ENCODE results near the gene STARD4. TPM values are rescaled to one million over a fixed set of nuclear protein-coding genes. Genes with fewer than 3 reads are reported as not detected.

Gene STARD4
- total RNA-seq, 1 donor from 2014 or later: 62.5 TPM

DNA sequence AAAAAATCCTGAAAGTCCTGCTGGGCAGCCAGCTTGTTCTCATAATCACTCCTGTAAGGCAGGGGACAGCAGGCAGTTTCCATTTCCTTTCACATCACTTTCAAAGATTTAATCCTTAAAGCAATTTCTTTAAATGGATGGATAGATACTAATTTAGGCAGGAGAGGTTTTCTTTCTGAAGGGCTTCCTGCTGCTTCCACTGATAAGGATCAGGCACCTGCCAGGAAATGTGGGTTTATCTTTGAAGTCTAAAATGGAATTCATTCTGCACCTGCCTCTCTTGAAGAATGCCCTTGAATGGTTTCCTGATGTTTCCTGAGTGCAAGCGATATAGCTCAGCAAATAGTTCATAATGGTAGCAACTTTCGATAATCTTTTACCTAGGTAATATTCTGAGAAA lies 64.5 kb downstream of the STARD4 start:
- no peaks in the 10 kb centered on the region for H3K27me3 Mint-ChIP-seq (ENCODE audit: low read depth)
- H3K36me3 Mint-ChIP-seq (ENCODE audit: low read depth): peaks cover 2% of the 10 kb centered on the region
- H3K9me3 Mint-ChIP-seq: no peaks in the 10 kb centered on the region
- TF ChIP-seq, protein P1, sequence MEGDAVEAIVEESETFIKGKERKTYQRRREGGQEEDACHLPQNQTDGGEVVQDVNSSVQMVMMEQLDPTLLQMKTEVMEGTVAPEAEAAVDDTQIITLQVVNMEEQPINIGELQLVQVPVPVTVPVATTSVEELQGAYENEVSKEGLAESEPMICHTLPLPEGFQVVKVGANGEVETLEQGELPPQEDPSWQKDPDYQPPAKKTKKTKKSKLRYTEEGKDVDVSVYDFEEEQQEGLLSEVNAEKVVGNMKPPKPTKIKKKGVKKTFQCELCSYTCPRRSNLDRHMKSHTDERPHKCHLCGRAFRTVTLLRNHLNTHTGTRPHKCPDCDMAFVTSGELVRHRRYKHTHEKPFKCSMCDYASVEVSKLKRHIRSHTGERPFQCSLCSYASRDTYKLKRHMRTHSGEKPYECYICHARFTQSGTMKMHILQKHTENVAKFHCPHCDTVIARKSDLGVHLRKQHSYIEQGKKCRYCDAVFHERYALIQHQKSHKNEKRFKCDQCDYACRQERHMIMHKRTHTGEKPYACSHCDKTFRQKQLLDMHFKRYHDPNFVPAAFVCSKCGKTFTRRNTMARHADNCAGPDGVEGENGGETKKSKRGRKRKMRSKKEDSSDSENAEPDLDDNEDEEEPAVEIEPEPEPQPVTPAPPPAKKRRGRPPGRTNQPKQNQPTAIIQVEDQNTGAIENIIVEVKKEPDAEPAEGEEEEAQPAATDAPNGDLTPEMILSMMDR (conservative IDR thresholded peaks at IDR 0.05): no peak
- H3K27ac Mint-ChIP-seq (ENCODE audit: unreplicated experiment): no peak overlapping the region
- no peak for DNase-seq (ENCODE audit: low read depth, low spot score)
- H3K4me3 Mint-ChIP-seq: no peak overlapping the region
- H3K4me1 Mint-ChIP-seq: no peaks in the 10 kb centered on the region

DNA sequence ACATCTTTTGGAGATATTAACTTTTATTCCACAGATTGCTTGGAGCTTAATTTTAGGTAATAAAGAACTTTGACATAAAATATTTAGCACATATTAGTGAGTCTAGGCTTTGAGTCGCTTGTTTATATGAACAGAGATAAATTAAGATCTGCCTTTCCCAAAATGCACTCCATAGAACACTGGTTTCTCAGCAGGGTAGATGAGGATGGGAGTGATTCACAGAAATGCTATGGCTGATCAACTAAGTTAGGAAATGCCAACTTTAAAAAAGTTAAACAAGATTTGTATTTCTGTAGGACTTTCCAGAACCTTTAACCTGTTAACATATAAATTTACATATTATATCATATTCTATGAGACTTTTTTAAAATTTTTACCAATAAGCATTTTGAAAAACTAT lies 65.2 kb downstream of the STARD4 start:
- DNase-seq (ENCODE audit: low read depth, low spot score): no peak

More for the DNA sequence above, 65.2 kb downstream of the STARD4 start:
- H3K36me3 Mint-ChIP-seq (ENCODE audit: low read depth): peaks cover 2% of the 10 kb centered on the region
- H3K4me3 Mint-ChIP-seq: no peak overlapping the region
- no peaks in the 10 kb centered on the region for H3K27me3 Mint-ChIP-seq (ENCODE audit: low read depth)
- no peaks in the 10 kb centered on the region for H3K4me1 Mint-ChIP-seq
- H3K27ac Mint-ChIP-seq (ENCODE audit: unreplicated experiment): no peak overlapping the region
- TF ChIP-seq, protein P1 (conservative IDR thresholded peaks at IDR 0.05): no peak
- no peaks in the 10 kb centered on the region for H3K9me3 Mint-ChIP-seq

Other genes starting within 250 kb of the STARD4 start
- 382 and 404 TPM in 2 replicates for gene NREP, start 244.7 kb upstream of the STARD4 start, total RNA-seq

All from neural crest cell (in vitro differentiated cells).